SK-N-SH (cell line): ENCODE data around the gene KCND3.

ENCODE experiments used
- RAD21 ChIP-seq: IDR thresholded peaks from 2 replicates; pipeline ENCODE4 v1.6.1; 2012; ENCODE audit warnings: mild to moderate bottlenecking, low read length
- RCOR1 ChIP-seq: fragments of 150-350 bp; IDR thresholded peaks from 2 replicates; pipeline ENCODE4 v1.6.1; 2017; ENCODE audit warnings: antibody characterized with exemption, low read length
- TF ChIP-seq, protein P1 (sequence below): IDR thresholded peaks from 2 replicates; pipeline ENCODE4 v1.4.0; 2012; ENCODE audit warnings: low read depth
- TF ChIP-seq, protein P2 (sequence below): fragments of 200-600 bp; sonication (generic); IDR thresholded peaks from 2 replicates; pipeline ENCODE4 v1.6.1; 2017; ENCODE audit warnings: antibody characterized with exemption, mild to moderate bottlenecking, moderate library complexity

DNA sequence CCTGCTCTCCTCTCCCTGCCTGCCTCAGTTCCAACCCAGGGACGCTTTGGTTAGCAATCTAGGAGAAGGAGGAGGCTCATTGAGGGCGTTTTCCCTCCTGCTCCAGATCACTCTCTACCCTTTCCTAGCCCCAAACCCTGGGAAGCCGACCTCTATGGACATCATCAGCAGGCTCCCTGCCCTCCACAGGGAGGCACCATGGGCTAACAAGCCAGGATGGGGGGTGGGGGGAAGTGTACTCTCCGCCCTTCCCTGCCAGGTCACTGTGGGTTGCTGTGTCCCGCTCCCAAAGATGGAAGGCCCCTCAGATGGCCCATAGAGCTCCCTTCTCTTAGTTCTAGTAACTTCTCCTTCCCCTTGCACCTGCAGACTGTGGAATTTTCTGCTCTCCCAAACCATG is 35.7 kb downstream of the KCND3 start:
- TF ChIP-seq, protein P1, sequence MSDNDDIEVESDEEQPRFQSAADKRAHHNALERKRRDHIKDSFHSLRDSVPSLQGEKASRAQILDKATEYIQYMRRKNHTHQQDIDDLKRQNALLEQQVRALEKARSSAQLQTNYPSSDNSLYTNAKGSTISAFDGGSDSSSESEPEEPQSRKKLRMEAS = no peak
- TF ChIP-seq, protein P2, sequence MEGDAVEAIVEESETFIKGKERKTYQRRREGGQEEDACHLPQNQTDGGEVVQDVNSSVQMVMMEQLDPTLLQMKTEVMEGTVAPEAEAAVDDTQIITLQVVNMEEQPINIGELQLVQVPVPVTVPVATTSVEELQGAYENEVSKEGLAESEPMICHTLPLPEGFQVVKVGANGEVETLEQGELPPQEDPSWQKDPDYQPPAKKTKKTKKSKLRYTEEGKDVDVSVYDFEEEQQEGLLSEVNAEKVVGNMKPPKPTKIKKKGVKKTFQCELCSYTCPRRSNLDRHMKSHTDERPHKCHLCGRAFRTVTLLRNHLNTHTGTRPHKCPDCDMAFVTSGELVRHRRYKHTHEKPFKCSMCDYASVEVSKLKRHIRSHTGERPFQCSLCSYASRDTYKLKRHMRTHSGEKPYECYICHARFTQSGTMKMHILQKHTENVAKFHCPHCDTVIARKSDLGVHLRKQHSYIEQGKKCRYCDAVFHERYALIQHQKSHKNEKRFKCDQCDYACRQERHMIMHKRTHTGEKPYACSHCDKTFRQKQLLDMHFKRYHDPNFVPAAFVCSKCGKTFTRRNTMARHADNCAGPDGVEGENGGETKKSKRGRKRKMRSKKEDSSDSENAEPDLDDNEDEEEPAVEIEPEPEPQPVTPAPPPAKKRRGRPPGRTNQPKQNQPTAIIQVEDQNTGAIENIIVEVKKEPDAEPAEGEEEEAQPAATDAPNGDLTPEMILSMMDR = no peak
- TF ChIP-seq RCOR1 = no peak
- TF ChIP-seq RAD21 = no peak
